Endothelial cell of umbilical vein (primary cell): Measurements from ENCODE around the gene SLFN5. TPM values are rescaled to one million over a fixed set of nuclear protein-coding genes. Genes with fewer than 3 reads are reported as not detected.

ENCODE experiments used
- BruUV-seq: library from RNA; stranded (reverse); fragments of 400-500 nt; replicated peaks from 2 replicates; lab custom pipeline; 2021; lab: Mats Ljungman, UMichigan
- CTCF ChIA-PET: fragments of 300-600, 350-600 bp; sonication (Branson Sonifier 250); formaldehyde crosslinking; loops from one replicate; lab custom pipeline; 2021; ENCODE audit warnings: antibody characterized with exemption, inconsistent platforms; lab: Charles Lee
- POLR2A ChIA-PET: fragments of 300-600, 350-600 bp; sonication (Branson Sonifier 250); formaldehyde crosslinking; loops from one replicate; lab custom pipeline; 2021; ENCODE audit warnings: antibody characterized with exemption, inconsistent platforms; lab: Charles Lee
- DNase-seq: peaks from one replicate; pipeline ENCODE4 v3.0.0-alpha.2; 2011; ENCODE audit warnings: low read depth, low spot score
- FAIRE-seq: peaks from 2 replicates; lab custom pipeline; 2011; peaks lifted over from hg19 to GRCh38; lab: Jason Lieb, UNC
- H2AFZ ChIP-seq: 2 replicates; pipeline ENCODE4 v1.6.0; 2012; ENCODE audit warnings: low read depth, low read length, control low read depth, inconsistent platforms
- H3K27ac ChIP-seq: 2 replicates; pipeline ENCODE4 v1.5.1; 2011; ENCODE audit warnings: low read depth, mild to moderate bottlenecking, control low read depth, low read length, moderate library complexity; ENCODE audit not compliant: insufficient read depth
- H3K27me3 ChIP-seq, 2 experiments: 2 replicates each; pipeline versions ENCODE4 v1.6.0 to v1.6.1; 2011; ENCODE audit warnings: low read length in 2 of 2, mixed read lengths in 1 of 2; ENCODE audit not compliant: control insufficient read depth in 2 of 2, insufficient read depth in 2 of 2
- H3K36me3 ChIP-seq, 2 experiments: 2 replicates in 1 of 2; 3 replicates in 1 of 2; pipeline ENCODE4 v1.5.1; 2011; ENCODE audit warnings: low read length in 2 of 2, mild to moderate bottlenecking in 1 of 2, moderate library complexity in 1 of 2; ENCODE audit not compliant: control insufficient read depth in 2 of 2, insufficient read depth in 2 of 2; ENCODE audit errors: extremely low read depth in 1 of 2
- H3K4me1 ChIP-seq: 3 replicates; pipeline ENCODE4 v1.5.1; 2011; ENCODE audit warnings: mild to moderate bottlenecking, low read length; ENCODE audit not compliant: control insufficient read depth, insufficient read depth; ENCODE audit errors: extremely low read depth
- H3K4me2 ChIP-seq: 2 replicates; pipeline ENCODE4 v1.6.1; 2011; ENCODE audit warnings: low read length, control low read depth, mixed read lengths; ENCODE audit not compliant: insufficient read depth
- H3K4me3 ChIP-seq, 3 experiments: fragments of 200-600 bp in 1 of 3; sonication (generic), shearing (Covaris generic) in 1 of 3; replicated peaks in 1 of 3; 2 replicates each; pipeline ENCODE4 v1.5.1; 2011 to 2016; ENCODE audit warnings: control low read depth in 3 of 3, low read length in 3 of 3, mild to moderate bottlenecking in 2 of 3, inconsistent platforms in 1 of 3, low read depth in 1 of 3, moderate library complexity in 1 of 3; ENCODE audit not compliant: insufficient read depth in 1 of 3
- H3K79me2 ChIP-seq: 2 replicates; pipeline ENCODE4 v1.6.0; 2012; ENCODE audit warnings: low read length, inconsistent platforms; ENCODE audit not compliant: control insufficient read depth, insufficient read depth
- H3K9ac ChIP-seq: replicated peaks from 2 replicates; pipeline ENCODE3; 2011; ENCODE audit warnings: low read length, control low read depth; ENCODE audit not compliant: insufficient read depth; ENCODE audit errors: extremely low read depth
- H3K9me1 ChIP-seq: replicated peaks from 3 replicates; pipeline ENCODE4 v1.6.0; 2011; ENCODE audit warnings: mild to moderate bottlenecking, low read length; ENCODE audit not compliant: control insufficient read depth, insufficient read depth; ENCODE audit errors: extremely low read depth
- H3K9me3 ChIP-seq: replicated peaks from 2 replicates; pipeline ENCODE4 v1.5.1; 2012; ENCODE audit warnings: low read length, inconsistent platforms; ENCODE audit not compliant: control insufficient read depth, insufficient read depth
- H4K20me1 ChIP-seq: replicated peaks from 2 replicates; pipeline ENCODE3; 2011; ENCODE audit warnings: mild to moderate bottlenecking, low read length; ENCODE audit not compliant: control insufficient read depth, insufficient read depth; ENCODE audit errors: extremely low read depth
- EZH2 ChIP-seq: IDR thresholded peaks from 2 replicates; pipeline ENCODE4 v1.6.1; 2012; ENCODE audit warnings: borderline replicate concordance, low read depth, mild to moderate bottlenecking, moderate library complexity, low read length, inconsistent platforms; ENCODE audit not compliant: severe bottlenecking
- FOS ChIP-seq: IDR thresholded peaks from 2 replicates; pipeline ENCODE4 v1.6.1; 2011; ENCODE audit warnings: mild to moderate bottlenecking, low read length, moderate library complexity, borderline replicate concordance; ENCODE audit not compliant: insufficient read depth
- GATA2 ChIP-seq: IDR thresholded peaks from 2 replicates; pipeline ENCODE4 v1.7.0; 2011; ENCODE audit warnings: low read depth, mild to moderate bottlenecking, moderate library complexity, mixed read lengths, low read length; ENCODE audit not compliant: insufficient read length, insufficient read depth
- JUN ChIP-seq: IDR thresholded peaks from 2 replicates; pipeline ENCODE4 v1.6.1; 2011; ENCODE audit warnings: borderline replicate concordance, low read depth; ENCODE audit not compliant: insufficient read length, insufficient read depth
- MYC ChIP-seq: IDR thresholded peaks from one replicate; pipeline ENCODE4 v1.6.1; 2011; ENCODE audit warnings: mild to moderate bottlenecking, low read depth, low read length
- POLR2A ChIP-seq: IDR thresholded peaks from 2 replicates; pipeline ENCODE4 v1.6.1; 2012; ENCODE audit warnings: low read depth, mild to moderate bottlenecking, control low read depth, low read length
- POLR2AphosphoS5 ChIP-seq: IDR thresholded peaks from 2 replicates; pipeline ENCODE4 v1.6.1; 2012; ENCODE audit warnings: low read depth, mild to moderate bottlenecking, control low read depth, low read length, moderate library complexity; ENCODE audit not compliant: insufficient read depth
- dilution Hi-C: fragments of 300-500 bp; cut with MboI; formaldehyde crosslinking; loops from one replicate; pipeline ENCODE4 v1.15.0; 2019; ENCODE audit warnings: low sequenced_read_pairs; ENCODE audit not compliant: extremely low pct_ligation_motif_present
- intact Hi-C: fragments of 100-400 bp; cut with micrococcal nuclease; formaldehyde crosslinking; loops from one replicate; pipeline ENCODE4 v1.10.0; 2022
- polyA plus RNA-seq, 4 experiments: library from polyadenylated mRNA; depleted of rRNA in 3 of 4; stranded (reverse) in 3 of 4; unstranded in 1 of 4; fragments of >200 nt; gene quantifications; 2 replicates each; pipeline versions ENCODE4 v1.2.1 to v1.2.3, GENCODE V29; 2011 to 2012; ENCODE audit warnings: missing spikeins in 1 of 4
- total RNA-seq: library from RNA; stranded (reverse); gene quantifications from 2 replicates; pipeline ENCODE4 v1.2.3, GENCODE V29; 2021
- TF ChIP-seq, protein P1 (sequence below), 2 donors: IDR thresholded peaks; 1 replicate in 1 of 2; 2 replicates in 1 of 2; pipeline ENCODE4 v1.5.1; 2011; ENCODE audit warnings: low read length in 2 of 2, mild to moderate bottlenecking in 2 of 2, moderate library complexity in 2 of 2, control low read depth in 1 of 2, inconsistent platforms in 1 of 2, low read depth in 1 of 2; ENCODE audit not compliant: insufficient read depth in 1 of 2; ENCODE audit errors: extremely low read depth in 1 of 2
- TF ChIP-seq, protein P2 (sequence below): IDR thresholded peaks from 2 replicates; pipeline ENCODE4 v1.6.1; 2011; ENCODE audit not compliant: insufficient read depth, insufficient read length

SLFN5 gene
- total and polyA plus RNA-seq, 2 donors (not counting 3 experiments of a cell fraction or from before 2014, with no cell fraction given) = 4.5 to 24.2 TPM

DNA sequence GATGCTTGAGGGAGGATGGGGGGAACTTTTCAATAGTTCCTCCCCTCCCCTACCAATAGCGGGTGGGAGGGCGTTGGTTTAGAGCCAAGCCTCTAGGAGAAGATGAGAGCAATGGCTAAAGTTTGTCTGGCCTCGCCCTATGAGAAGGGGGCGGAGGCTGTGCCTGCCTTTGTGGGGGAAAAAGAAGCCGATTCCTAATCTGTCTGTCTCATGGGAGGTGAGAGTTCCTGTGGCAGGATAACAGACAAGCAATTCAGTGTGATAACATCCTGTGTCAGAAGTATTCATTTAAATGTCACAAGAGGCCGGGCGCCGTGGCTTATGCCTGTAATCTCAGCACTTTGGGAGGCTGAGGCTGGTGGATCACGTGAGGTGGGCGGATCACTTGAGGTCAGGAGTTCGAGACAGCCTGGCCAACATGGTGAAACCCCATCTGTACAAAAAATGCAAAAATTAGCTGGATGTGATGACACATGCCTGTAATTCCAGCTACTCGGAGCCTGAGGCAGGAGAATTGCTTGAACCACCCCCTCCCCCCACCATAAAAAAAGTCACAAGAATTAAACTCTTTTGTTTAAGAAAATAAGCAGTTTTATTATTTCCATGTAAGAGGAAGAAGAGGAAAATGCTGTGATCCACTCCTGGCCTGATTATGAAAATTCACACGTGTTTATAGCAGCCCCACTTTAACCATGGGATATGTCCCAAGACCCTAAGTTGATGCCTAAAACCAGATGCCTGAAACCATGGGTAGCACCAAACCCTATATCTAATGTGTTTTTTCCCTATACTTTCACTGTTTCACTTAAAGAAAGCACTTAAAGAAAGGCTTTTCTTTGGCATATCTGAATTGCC lies 1.7 kb downstream of the SLFN5 start:
- ChIA-PET POLR2A (interaction anchor here (0.6 to 3.4 kb wide), 3 partner anchors 9 to 129 kb away, joined by 4 to 37 read pairs (median 7); partner anchors contain the start of gene SLFN11), CTCF (interaction anchor here (1.6 kb wide), 1 partner anchor 13 kb away, joined by 10 read pairs; no protein-coding TSS in a partner anchor)
- peak overlapping the region; percentile 82 for H3K27ac ChIP-seq
- peak overlapping the region in 2 of 3 experiments; percentile 5 to 68 for H3K4me3 ChIP-seq
- peak overlapping the region; percentile 71 for H3K4me2 ChIP-seq
- dilution Hi-C loops (no loop called here), intact Hi-C loops (loop anchor here (1.0 to 10.0 kb wide), 8 partner anchors 10 to 990 kb away; partner anchors contain the start of genes AP2B1, CCL2, CCT6B and NLE1)
- H4K20me1 ChIP-seq = no peaks in the 10 kb centered on the region
- BruUV-seq = TSS peak; percentile 82
- peaks cover 2% of the 10 kb centered on the region for H3K79me2 ChIP-seq
- peaks cover 27% of the 10 kb centered on the region for H3K4me1 ChIP-seq
- H3K36me3 ChIP-seq = no peaks in the 10 kb centered on the region
- H3K9ac ChIP-seq = peak overlapping the region; percentile 91
- no peaks in the 10 kb centered on the region for H3K27me3 ChIP-seq
- H3K9me3 ChIP-seq = no peaks in the 10 kb centered on the region
- FAIRE-seq (peak; percentile 83), DNase-seq (peak; percentile 70)
- H2AFZ ChIP-seq = no peak overlapping the region
- H3K9me1 ChIP-seq = no peaks in the 10 kb centered on the region
- TF ChIP-seq, protein P1, sequence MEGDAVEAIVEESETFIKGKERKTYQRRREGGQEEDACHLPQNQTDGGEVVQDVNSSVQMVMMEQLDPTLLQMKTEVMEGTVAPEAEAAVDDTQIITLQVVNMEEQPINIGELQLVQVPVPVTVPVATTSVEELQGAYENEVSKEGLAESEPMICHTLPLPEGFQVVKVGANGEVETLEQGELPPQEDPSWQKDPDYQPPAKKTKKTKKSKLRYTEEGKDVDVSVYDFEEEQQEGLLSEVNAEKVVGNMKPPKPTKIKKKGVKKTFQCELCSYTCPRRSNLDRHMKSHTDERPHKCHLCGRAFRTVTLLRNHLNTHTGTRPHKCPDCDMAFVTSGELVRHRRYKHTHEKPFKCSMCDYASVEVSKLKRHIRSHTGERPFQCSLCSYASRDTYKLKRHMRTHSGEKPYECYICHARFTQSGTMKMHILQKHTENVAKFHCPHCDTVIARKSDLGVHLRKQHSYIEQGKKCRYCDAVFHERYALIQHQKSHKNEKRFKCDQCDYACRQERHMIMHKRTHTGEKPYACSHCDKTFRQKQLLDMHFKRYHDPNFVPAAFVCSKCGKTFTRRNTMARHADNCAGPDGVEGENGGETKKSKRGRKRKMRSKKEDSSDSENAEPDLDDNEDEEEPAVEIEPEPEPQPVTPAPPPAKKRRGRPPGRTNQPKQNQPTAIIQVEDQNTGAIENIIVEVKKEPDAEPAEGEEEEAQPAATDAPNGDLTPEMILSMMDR (IDR thresholded peaks at IDR 0.05; ENCODE audit: extremely low read depth in 1 of 2, insufficient read depth in 1 of 2, low read depth in 1 of 2, low read length in 2 of 2) = no peak
- TF ChIP-seq JUN = no peak
- no peak for TF ChIP-seq MYC
- no peak for TF ChIP-seq POLR2A
- TF ChIP-seq, protein P2, sequence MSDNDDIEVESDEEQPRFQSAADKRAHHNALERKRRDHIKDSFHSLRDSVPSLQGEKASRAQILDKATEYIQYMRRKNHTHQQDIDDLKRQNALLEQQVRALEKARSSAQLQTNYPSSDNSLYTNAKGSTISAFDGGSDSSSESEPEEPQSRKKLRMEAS = peak; percentile 28
- peak; percentile 39 for TF ChIP-seq FOS
- peak; percentile 51 for TF ChIP-seq POLR2AphosphoS5
- no peak for TF ChIP-seq EZH2
- peak; percentile 74 for TF ChIP-seq GATA2
